SK-N-SH treated with all-trans-retinoic acid at 6 μM for 48 hours (cell line): ENCODE results near the gene LGMN.

ENCODE experiments used
- ARNTL ChIP-seq: fragments of 450-650 bp; formaldehyde crosslinking; IDR thresholded peaks from 2 replicates; pipeline ENCODE4 v1.5.0; 2020; ENCODE audit warnings: low read depth, mild to moderate bottlenecking, moderate library complexity, borderline replicate concordance
- ESRRG ChIP-seq: fragments of 250-450 bp; sonication (Bioruptor Pico); IDR thresholded peaks from 2 replicates; pipeline ENCODE4 v1.6.1; 2021; ENCODE audit warnings: mild to moderate bottlenecking
- GLIS3 ChIP-seq: fragments of 250-450 bp; sonication (Bioruptor Pico); IDR thresholded peaks from 2 replicates; pipeline ENCODE4 v1.5.0; 2020; ENCODE audit warnings: mild to moderate bottlenecking, moderate library complexity
- OSR1 ChIP-seq: fragments of 250-450 bp; sonication (Bioruptor Pico); IDR thresholded peaks from 2 replicates; pipeline ENCODE4 v1.8.0; 2022; ENCODE audit warnings: moderate library complexity, mild to moderate bottlenecking, inconsistent platforms
- RARB ChIP-seq: fragments of 250-450 bp; sonication (Bioruptor Pico); IDR thresholded peaks from 2 replicates; pipeline ENCODE4 v1.8.0; 2021; ENCODE audit warnings: mild to moderate bottlenecking, moderate library complexity
- TOX ChIP-seq: fragments of 250-450 bp; sonication (Bioruptor Pico); IDR thresholded peaks from 2 replicates; pipeline ENCODE4 v1.8.0; 2021; ENCODE audit warnings: mild to moderate bottlenecking, moderate library complexity, borderline replicate concordance
- ZFP30 ChIP-seq: fragments of 450-650 bp; formaldehyde crosslinking; IDR thresholded peaks from 2 replicates; pipeline ENCODE4 v1.5.0; 2022; ENCODE audit warnings: mild to moderate bottlenecking, moderate library complexity
- ZNF565 ChIP-seq: fragments of 450-650 bp; formaldehyde crosslinking; conservative IDR thresholded peaks from 2 replicates; pipeline ENCODE4 v1.5.0; 2020; ENCODE audit warnings: low read depth, mild to moderate bottlenecking, moderate library complexity
- TF ChIP-seq, protein P1 (sequence below): fragments of 250-450 bp; sonication (Bioruptor Pico); IDR thresholded peaks from 2 replicates; pipeline ENCODE4 v1.8.0; 2020; ENCODE audit warnings: mild to moderate bottlenecking, moderate library complexity, borderline replicate concordance
- TF ChIP-seq, protein P2 (sequence below): fragments of 250-450 bp; sonication (Bioruptor Pico); IDR thresholded peaks from 2 replicates; pipeline ENCODE4 v1.5.0; 2020; ENCODE audit warnings: mild to moderate bottlenecking, moderate library complexity

DNA sequence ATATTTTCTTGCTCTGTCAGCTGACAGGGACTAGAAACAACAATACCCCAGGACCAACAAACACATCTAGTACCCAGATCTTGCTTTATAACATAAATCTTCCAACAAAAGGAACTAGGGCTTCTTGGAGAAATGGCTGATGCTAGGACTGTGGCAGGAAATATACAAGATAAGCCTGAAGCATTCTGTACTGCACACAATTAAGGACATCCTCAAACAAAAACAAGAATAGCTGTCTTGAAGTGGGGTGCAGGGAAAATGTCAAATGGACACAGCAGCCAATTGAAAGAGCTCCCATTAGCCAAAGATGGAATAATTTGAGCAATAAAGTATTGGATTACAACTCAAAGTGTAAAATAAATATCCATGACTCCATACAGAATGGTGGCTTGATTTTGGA is 50.0 kb downstream of the LGMN start:
- TF ChIP-seq ZFP30 (CRISPR knock-in tag) (no peak), TOX (CRISPR knock-in tag) (no peak), OSR1 (CRISPR knock-in tag) (no peak), RARB (CRISPR knock-in tag) (no peak), ARNTL (CRISPR knock-in tag) (no peak), GLIS3 (no peak), ZNF565 (CRISPR knock-in tag) (no peak), ESRRG (no peak)
- TF ChIP-seq, protein P1, sequence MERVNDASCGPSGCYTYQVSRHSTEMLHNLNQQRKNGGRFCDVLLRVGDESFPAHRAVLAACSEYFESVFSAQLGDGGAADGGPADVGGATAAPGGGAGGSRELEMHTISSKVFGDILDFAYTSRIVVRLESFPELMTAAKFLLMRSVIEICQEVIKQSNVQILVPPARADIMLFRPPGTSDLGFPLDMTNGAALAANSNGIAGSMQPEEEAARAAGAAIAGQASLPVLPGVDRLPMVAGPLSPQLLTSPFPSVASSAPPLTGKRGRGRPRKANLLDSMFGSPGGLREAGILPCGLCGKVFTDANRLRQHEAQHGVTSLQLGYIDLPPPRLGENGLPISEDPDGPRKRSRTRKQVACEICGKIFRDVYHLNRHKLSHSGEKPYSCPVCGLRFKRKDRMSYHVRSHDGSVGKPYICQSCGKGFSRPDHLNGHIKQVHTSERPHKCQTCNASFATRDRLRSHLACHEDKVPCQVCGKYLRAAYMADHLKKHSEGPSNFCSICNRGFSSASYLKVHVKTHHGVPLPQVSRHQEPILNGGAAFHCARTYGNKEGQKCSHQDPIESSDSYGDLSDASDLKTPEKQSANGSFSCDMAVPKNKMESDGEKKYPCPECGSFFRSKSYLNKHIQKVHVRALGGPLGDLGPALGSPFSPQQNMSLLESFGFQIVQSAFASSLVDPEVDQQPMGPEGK = no peak
- TF ChIP-seq, protein P2, sequence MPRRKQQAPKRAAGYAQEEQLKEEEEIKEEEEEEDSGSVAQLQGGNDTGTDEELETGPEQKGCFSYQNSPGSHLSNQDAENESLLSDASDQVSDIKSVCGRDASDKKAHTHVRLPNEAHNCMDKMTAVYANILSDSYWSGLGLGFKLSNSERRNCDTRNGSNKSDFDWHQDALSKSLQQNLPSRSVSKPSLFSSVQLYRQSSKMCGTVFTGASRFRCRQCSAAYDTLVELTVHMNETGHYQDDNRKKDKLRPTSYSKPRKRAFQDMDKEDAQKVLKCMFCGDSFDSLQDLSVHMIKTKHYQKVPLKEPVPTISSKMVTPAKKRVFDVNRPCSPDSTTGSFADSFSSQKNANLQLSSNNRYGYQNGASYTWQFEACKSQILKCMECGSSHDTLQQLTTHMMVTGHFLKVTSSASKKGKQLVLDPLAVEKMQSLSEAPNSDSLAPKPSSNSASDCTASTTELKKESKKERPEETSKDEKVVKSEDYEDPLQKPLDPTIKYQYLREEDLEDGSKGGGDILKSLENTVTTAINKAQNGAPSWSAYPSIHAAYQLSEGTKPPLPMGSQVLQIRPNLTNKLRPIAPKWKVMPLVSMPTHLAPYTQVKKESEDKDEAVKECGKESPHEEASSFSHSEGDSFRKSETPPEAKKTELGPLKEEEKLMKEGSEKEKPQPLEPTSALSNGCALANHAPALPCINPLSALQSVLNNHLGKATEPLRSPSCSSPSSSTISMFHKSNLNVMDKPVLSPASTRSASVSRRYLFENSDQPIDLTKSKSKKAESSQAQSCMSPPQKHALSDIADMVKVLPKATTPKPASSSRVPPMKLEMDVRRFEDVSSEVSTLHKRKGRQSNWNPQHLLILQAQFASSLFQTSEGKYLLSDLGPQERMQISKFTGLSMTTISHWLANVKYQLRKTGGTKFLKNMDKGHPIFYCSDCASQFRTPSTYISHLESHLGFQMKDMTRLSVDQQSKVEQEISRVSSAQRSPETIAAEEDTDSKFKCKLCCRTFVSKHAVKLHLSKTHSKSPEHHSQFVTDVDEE = no peak
